K562 (cell line): ENCODE data around the gene TMEM107. TPM values are rescaled to one million over a fixed set of nuclear protein-coding genes. Genes with fewer than 3 reads are reported as not detected.

ENCODE experiments used
- BCOR ChIP-seq: fragments of 450-650 bp; IDR thresholded peaks from 2 replicates; pipeline ENCODE4 v1.6.1; 2016
- BRCA1 ChIP-seq, 2 experiments: fragments of 450-650 bp in 1 of 2; sonication (generic) in 1 of 2; formaldehyde crosslinking in 1 of 2; IDR thresholded peaks; 2 replicates each; pipeline versions ENCODE4 v1.5.0 to v1.6.1; 2017 to 2020; ENCODE audit warnings: mild to moderate bottlenecking in 1 of 2, missing genetic modification reagents in 1 of 2
- LARP7 ChIP-seq: fragments of 450-650 bp; IDR thresholded peaks from 2 replicates; pipeline ENCODE4 v1.6.1; 2016
- LCOR ChIP-seq: sonication (generic); formaldehyde crosslinking; IDR thresholded peaks from 2 replicates; pipeline ENCODE4 v1.8.0; 2022; ENCODE audit warnings: mild to moderate bottlenecking, missing genetic modification reagents
- MAZ ChIP-seq, 2 experiments: fragments of 450-650 bp in 1 of 2; sonication (generic) in 1 of 2; formaldehyde crosslinking; IDR thresholded peaks in 1 of 2; conservative IDR thresholded peaks in 1 of 2; 2 replicates each; pipeline versions ENCODE4 v1.4.0 to v1.5.0; 2020; ENCODE audit warnings: mild to moderate bottlenecking in 1 of 2, missing genetic modification reagents in 1 of 2
- NR1H2 ChIP-seq: sonication (generic); formaldehyde crosslinking; IDR thresholded peaks from 2 replicates; pipeline ENCODE4 v1.4.0; 2020; ENCODE audit warnings: mild to moderate bottlenecking, missing genetic modification reagents
- POU5F1 ChIP-seq: fragments of 150-350 bp; IDR thresholded peaks from 2 replicates; pipeline ENCODE4 v1.6.1; 2014; ENCODE audit warnings: borderline replicate concordance, low read length, low read depth, mild to moderate bottlenecking; ENCODE audit not compliant: partially characterized antibody
- STAT6 ChIP-seq: sonication (generic); formaldehyde crosslinking; IDR thresholded peaks from 2 replicates; pipeline ENCODE4 v1.8.1; 2023; ENCODE audit warnings: mild to moderate bottlenecking, missing genetic modification reagents
- ZBTB7A ChIP-seq: IDR thresholded peaks from 2 replicates; pipeline ENCODE4 v1.6.1; 2011; ENCODE audit warnings: low read depth, mild to moderate bottlenecking, low read length, moderate library complexity, borderline replicate concordance; ENCODE audit not compliant: control insufficient read depth
- ZNF184 ChIP-seq: sonication (generic); formaldehyde crosslinking; IDR thresholded peaks from 2 replicates; pipeline ENCODE4 v1.5.0; 2020; ENCODE audit warnings: missing genetic modification reagents
- ZNF316 ChIP-seq: fragments of 450-650 bp; IDR thresholded peaks from 2 replicates; pipeline ENCODE4 v1.6.1; 2016
- ZNF41 ChIP-seq: fragments of 250-450 bp; sonication (Bioruptor Pico); conservative IDR thresholded peaks from 2 replicates; pipeline ENCODE4 v1.4.0; 2020; ENCODE audit warnings: mild to moderate bottlenecking
- ZNF444 ChIP-seq: fragments of 250-450 bp; sonication (Bioruptor Pico); IDR thresholded peaks from 2 replicates; pipeline ENCODE4 v1.4.0; 2020; ENCODE audit warnings: mild to moderate bottlenecking, moderate library complexity
- ZNF512 ChIP-seq: IDR thresholded peaks from 2 replicates; pipeline ENCODE4 v1.6.1; 2016; ENCODE audit warnings: missing genetic modification characterization, missing compliant biosample characterization
- ZNF785 ChIP-seq: fragments of 250-450 bp; sonication (Bioruptor Pico); IDR thresholded peaks from 2 replicates; pipeline ENCODE4 v1.4.0; 2020; ENCODE audit warnings: mild to moderate bottlenecking
- polyA plus RNA-seq, 8 experiments: library from polyadenylated mRNA; depleted of rRNA in 4 of 8; stranded (reverse) in 5 of 8; unstranded in 3 of 8; fragments of >200 nt; fragmentation: Nextera tagmentation in 2 of 8; fragmentation: Illumina TruSeq in 1 of 8; extraction: Ambion mirVana in 2 of 8; extraction: Trizol in 1 of 8; gene quantifications; 2 replicates each; pipeline versions ENCODE4 v1.2.1 to v1.2.3, GENCODE V29; 2011 to 2014; ENCODE audit warnings: inconsistent platforms in 1 of 8, missing spikeins in 1 of 8
- total RNA-seq, 7 experiments: library from RNA; depleted of rRNA in 6 of 7; stranded (reverse); fragments of >200 nt in 6 of 7; fragmentation: Illumina TruSeq in 2 of 7; extraction: Trizol in 2 of 7; gene quantifications; 2 replicates each; pipeline versions ENCODE4 v1.2.1 to v1.2.3, GENCODE V29; 2011 to 2021; ENCODE audit warnings: low replicate concordance in 1 of 7
- TF ChIP-seq, protein P1 (sequence below): sonication (generic); formaldehyde crosslinking; IDR thresholded peaks from 2 replicates; pipeline ENCODE4 v1.8.0; 2022; ENCODE audit warnings: mild to moderate bottlenecking, missing genetic modification reagents
- TF ChIP-seq, protein P2 (sequence below): fragments of 250-450 bp; sonication (Bioruptor Pico); IDR thresholded peaks from 2 replicates; pipeline ENCODE4 v1.5.0; 2021; ENCODE audit warnings: mild to moderate bottlenecking, borderline replicate concordance

Gene TMEM107
- total and polyA plus RNA-seq, 9 of the 15 experiments (the other 6 are each of a cell fraction or from before 2014, with no cell fraction given) = 7.1 to 26.2 (median 16.9) TPM

- TF ChIP-seq, protein P1, sequence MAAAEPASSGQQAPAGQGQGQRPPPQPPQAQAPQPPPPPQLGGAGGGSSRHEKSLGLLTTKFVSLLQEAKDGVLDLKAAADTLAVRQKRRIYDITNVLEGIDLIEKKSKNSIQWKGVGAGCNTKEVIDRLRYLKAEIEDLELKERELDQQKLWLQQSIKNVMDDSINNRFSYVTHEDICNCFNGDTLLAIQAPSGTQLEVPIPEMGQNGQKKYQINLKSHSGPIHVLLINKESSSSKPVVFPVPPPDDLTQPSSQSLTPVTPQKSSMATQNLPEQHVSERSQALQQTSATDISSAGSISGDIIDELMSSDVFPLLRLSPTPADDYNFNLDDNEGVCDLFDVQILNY = peak; percentile 37; the same call in 1 of the 2 replicates
- no peak for TF ChIP-seq POU5F1
- TF ChIP-seq BCOR = peak; percentile 53
- TF ChIP-seq BRCA1 (IDR thresholded peaks at IDR 0.05) = no peak
- no peak for TF ChIP-seq BRCA1 (CRISPR knock-in tag; IDR thresholded peaks at IDR 0.05)
- no peak for TF ChIP-seq ZNF316
- TF ChIP-seq ZNF184 = no peak
- no peak for TF ChIP-seq ZNF41
- TF ChIP-seq ZBTB7A = 0 out of 2 replicates have a peak, but pooled peaks have one; percentile 23
- no peak for TF ChIP-seq LARP7
- no peak for TF ChIP-seq ZNF444 (CRISPR knock-in tag)
- TF ChIP-seq, protein P2, sequence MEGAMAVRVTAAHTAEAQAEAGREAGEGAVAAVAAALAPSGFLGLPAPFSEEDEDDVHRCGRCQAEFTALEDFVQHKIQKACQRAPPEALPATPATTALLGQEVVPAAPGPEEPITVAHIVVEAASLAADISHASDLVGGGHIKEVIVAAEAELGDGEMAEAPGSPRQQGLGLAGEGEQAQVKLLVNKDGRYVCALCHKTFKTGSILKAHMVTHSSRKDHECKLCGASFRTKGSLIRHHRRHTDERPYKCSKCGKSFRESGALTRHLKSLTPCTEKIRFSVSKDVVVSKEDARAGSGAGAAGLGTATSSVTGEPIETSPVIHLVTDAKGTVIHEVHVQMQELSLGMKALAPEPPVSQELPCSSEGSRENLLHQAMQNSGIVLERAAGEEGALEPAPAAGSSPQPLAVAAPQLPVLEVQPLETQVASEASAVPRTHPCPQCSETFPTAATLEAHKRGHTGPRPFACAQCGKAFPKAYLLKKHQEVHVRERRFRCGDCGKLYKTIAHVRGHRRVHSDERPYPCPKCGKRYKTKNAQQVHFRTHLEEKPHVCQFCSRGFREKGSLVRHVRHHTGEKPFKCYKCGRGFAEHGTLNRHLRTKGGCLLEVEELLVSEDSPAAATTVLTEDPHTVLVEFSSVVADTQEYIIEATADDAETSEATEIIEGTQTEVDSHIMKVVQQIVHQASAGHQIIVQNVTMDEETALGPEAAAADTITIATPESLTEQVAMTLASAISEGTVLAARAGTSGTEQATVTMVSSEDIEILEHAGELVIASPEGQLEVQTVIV (CRISPR knock-in tag) = no peak
- no peak for TF ChIP-seq ZNF785
- peak in 1 of 2 experiments; percentile 5; a peak in 1 of 4 replicates for TF ChIP-seq MAZ (CRISPR knock-in tag; conservative IDR thresholded peaks at IDR 0.05 in 1 of 2, IDR thresholded peaks at IDR 0.05 in 1 of 2)
- TF ChIP-seq LCOR (CRISPR knock-in tag) = no peak
- TF ChIP-seq NR1H2 (CRISPR knock-in tag) = peak; percentile 89; the same call in 1 of the 2 replicates
- TF ChIP-seq ZNF512 (tag) = peak; percentile 43; the same call in 1 of the 2 replicates
- TF ChIP-seq STAT6 (CRISPR knock-in tag) = no peak
Observed at GRCh38 chr17:8185582-8186445, 9.6 kb upstream of the TMEM107 start (continued).
